Measurements from ENCODE around the gene MAP4. TPM values are rescaled to one million over a fixed set of nuclear protein-coding genes. Genes with fewer than 3 reads are reported as not detected.
"Not testable (repeated sequence)": the region's sequence is repeated elsewhere in the genome, so short reads cannot be mapped to it uniquely, and the experiment has no call there.

Gene MAP4, protein sequence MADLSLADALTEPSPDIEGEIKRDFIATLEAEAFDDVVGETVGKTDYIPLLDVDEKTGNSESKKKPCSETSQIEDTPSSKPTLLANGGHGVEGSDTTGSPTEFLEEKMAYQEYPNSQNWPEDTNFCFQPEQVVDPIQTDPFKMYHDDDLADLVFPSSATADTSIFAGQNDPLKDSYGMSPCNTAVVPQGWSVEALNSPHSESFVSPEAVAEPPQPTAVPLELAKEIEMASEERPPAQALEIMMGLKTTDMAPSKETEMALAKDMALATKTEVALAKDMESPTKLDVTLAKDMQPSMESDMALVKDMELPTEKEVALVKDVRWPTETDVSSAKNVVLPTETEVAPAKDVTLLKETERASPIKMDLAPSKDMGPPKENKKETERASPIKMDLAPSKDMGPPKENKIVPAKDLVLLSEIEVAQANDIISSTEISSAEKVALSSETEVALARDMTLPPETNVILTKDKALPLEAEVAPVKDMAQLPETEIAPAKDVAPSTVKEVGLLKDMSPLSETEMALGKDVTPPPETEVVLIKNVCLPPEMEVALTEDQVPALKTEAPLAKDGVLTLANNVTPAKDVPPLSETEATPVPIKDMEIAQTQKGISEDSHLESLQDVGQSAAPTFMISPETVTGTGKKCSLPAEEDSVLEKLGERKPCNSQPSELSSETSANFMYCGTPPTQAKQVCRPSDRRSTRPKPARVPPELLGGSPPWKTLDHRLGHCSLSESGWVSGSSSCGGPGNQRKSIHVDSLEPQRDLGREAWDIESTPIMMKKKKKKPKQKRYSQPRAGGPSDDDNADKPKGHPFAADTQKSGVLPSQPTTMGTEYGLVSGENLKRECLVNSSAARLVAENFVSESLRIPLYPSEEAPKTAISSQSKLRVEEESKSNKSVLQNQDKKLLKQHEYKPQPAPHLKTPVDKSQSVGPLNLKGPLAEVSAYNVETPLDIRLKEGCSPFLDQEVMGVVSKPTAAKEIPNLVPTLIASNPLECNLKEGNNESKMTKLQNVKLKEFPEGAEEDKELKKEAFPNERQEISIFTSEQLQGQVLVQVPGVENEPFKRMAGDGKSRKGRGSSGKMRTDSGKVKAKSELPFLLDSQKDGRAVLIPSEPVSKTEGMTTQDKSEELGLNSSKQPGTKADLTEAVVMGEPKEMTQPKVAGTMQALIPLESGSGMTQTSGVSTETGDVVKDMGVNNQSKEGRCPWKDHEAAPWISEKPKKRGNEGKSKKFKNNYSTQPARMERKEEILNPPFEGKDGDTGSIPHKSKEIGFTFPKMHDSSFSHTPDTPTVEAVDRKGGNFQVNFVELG (N-terminal part only)
- total RNA-seq: 306 TPM

- no peak for DNase-seq
Measured at GRCh38 chr3:48016301-48016973, at the start of gene MAP4. Gene MAP4 (minus strand): TSS chr3:48016416. CDS start chr3:47998860, 17,556 bp downstream.

DNA sequence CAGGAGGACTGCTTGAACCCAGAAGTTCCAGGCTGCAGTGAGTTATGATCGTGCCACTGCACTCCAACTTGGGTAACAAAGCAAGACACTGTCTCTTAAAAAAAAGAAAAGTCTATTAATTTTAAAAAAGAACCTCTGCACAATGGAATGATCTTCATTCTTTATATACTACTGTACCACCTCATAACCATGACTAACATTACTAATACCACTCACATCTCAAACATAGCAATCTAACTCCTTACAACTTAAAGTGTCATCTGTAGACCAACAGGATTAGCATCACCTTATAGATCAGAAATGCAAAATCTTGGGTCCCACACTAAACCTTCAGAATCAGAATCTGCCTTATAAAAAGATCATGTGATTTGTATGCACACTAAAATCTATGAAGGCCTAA lies 48.8 kb upstream of the MAP4 start:
- DNase-seq: no peak

GRCh38 chr3:48064292-48064829 lies 48.1 kb upstream of the MAP4 start:
- no peak for DNase-seq

GRCh38 chr3:48061586-48061985 lies 45.4 kb upstream of the MAP4 start:
- not testable (repeated sequence) for DNase-seq

DNA sequence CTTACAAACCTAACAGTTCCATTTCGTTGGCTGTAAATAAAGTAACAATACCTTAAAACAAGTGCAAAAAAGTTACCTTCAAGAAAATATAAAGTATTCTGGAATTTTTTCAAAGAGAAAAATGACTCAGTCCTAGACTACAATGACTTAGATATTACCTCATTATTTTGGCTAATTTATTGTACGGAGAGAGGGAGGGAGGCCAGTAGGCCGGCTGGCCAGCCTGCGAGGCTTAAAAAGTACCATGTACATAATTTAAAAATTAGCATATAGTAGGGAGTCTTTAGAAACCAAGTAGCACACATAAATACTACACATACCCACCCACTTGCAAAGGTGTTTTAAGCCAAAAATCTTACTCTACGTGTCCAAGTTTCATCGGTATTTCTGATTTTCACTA lies 41.9 kb upstream of the MAP4 start:
- no peak for DNase-seq

- DNase-seq: no peak
Measured at GRCh38 chr3:48057521-48057920, 41.3 kb upstream of the MAP4 start.

DNA sequence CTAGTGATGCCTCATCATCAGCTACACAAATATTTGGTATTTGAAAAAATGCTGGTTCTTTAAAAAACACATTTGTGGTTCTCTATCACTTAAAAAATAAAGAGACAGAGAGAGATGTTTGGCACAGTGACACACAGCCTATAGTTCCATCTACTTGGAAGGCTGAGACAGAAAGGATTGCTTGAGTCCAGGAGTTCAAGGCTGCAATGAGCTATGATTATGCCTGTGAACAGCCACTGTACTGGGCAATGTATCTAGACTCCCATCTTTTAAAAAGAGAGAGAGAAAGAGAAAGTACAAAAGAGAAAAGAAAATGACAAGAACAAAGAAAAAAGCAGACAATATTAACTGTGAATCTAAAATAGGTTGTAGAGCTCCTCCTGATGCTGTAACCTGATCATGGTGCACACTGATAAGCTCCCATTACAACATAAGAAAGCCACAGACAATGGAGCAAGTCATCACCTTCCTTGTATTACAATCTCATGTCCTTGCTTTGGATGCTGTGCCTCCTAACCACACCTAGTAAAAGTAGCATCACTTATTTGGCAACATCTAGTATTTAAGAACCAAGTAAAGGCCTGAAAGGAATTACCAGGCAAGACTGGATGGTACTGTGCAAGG lies 31.7 kb upstream of the MAP4 start:
- DNase-seq: no peak

DNA sequence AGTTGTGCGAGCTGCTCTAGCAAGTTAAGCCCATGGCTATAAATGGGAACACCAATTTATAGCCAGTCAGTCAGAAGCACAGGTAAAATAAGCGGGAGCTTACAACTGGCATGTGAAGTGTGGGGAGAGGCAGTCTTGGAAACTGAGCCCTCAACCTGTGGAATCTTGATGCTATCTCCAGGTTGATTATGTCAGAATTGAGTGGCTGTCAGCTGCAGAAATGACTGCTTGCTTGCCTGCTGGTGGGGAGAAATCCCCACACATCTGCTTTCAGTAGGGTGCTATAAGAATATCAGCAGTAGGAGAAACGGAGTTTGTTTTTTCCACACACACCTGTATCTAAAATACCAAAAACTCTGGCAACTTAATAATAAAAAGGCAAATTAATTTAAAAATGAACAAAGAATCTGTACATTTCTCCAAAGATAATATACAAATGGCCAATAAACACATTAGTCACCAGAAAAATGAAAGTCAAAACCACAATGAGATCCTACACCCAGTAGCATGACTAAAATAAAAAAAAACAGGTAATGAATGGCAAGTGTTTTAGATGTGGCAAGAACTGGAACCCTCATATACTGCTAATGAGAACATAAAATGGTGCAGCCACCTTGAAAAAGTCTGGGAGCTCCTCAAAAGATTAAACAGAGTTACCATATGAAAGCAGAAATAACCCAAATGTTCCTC lies 26.0 kb upstream of the MAP4 start:
- no peak for DNase-seq

GRCh38 chr3:48039487-48040190 lies 23.4 kb upstream of the MAP4 start:
- no peak for DNase-seq

DNA sequence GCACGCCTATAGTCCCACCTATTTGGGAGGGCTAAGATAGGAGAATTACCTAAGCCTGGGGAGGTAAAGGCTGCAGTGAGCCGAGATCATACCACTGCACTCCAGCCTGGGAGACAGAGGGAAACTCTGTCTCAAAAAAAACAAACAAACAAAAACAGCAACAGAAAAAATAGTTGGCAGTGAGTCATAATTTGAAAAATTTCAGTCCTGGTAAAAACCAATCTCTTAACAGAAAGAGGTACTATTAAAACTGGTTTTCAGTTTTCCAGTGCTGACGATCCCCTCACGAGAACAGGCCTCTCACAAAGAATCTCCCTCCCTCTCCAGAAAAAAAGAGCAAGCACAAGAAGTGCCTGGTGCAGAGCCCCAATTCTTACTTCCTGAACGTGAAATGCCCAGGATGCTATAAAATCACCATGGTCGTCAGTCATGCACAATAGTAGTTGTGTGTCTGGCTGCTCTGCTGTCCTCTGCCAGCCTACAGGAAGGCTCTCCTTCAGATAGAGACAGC lies 22.8 kb upstream of the MAP4 start:
- DNase-seq: no peak

GRCh38 chr3:48034000-48034516 lies 17.8 kb upstream of the MAP4 start:
- DNase-seq: no peak

DNA sequence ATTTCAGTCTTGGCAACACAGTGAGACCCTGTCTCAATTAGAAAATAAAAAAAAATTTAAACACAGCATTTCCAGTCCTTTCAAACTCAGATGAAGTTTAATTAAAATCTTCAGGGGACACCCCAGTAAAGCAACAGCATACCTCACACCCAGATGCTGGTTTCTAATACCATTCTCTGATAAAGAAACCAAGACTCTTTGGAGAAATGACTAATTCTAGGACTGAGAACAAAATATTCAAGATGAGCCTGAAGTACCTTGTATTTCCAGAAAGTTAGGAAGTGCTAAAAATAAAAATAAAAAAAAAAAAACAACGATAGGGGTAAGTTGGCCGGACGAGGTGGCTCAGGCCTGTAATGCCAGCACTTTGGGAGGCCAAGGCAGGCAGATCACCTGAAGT lies 14.0 kb upstream of the MAP4 start:
- DNase-seq: no peak

DNA sequence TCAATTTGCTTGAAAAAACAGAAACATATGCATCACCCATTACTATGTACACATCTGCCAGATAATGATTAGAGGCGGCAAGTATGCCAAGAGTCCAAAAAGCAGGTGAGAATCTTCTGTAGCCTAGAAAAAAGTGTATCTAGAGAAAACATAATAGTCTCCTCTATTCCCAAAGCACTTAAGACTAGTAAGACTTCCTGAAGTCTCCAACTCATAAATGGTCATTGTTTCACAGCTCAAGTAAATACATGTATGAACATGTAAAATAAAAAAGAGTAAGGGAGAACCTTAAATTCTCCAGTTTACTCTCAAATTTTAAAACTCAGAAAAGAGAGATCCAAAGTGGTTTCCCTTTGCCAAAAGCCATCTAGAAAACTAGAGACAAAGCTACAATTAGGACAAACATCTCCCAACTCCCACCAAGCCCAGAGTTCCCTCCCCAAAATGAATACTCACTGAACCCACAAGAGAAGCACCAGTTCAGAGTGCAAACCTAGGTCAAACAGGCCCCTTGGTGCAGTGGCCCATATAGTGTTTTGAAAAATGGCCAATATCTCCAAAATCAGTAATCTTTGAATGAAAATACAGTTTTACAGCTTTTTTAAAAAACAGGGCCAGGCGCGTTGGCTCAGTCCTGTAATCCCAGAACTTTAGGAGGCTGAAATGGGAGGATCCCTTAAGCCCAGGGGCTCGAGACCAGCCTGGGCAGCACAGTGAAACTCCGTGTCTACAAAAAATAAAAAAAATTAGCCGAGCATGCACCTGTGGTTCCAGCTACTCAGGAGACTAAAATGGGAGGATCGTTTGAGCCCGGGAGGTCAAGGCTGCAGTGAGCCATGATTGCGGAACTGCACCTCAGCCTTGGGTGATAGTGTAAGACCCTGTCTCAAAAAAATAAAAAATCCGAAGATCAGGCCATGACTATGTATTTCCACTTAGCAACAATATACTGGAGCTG lies 11.0 kb upstream of the MAP4 start:
- no peak for DNase-seq

DNA sequence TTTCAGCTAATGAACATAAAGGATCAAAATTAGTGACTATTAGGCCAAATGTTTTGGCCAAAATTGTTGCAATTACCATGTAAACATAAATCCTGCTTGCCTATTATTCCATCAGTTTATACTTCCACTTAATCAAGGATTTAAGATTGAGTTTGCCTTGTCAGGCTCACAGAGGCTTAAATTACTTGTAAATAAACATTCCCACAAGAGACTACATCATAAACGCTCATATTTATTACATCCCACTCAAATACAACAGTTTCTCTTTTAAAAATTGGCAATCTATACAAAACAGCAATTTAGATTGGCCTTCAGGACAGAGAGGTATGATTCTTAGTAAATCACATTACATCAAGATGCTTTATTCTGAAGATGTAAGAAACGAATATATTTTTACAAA lies 9.9 kb upstream of the MAP4 start:
- no peak for DNase-seq

GRCh38 chr3:48024401-48024800 lies 8.2 kb upstream of the MAP4 start:
- no peak for DNase-seq

DNA sequence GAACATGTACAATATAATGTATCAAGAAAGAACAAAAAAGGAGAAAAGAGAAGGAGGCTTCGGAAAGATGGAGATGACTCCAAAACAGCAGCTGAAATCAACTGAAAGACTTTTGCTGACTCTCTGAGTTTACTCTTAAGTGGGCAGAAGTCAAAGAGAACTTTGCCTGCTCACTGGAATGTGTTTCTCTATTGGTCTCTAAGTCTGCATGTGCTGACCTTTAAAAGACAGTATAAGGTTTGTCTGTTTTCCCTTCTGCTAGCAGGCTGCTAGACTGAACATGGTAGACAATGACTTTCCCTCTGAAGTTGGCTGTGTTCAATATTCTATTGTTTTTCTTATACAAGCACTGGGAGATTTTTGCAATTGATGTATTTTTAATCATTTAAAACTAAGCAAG lies 7.2 kb upstream of the MAP4 start:
- no peak for DNase-seq

DNA sequence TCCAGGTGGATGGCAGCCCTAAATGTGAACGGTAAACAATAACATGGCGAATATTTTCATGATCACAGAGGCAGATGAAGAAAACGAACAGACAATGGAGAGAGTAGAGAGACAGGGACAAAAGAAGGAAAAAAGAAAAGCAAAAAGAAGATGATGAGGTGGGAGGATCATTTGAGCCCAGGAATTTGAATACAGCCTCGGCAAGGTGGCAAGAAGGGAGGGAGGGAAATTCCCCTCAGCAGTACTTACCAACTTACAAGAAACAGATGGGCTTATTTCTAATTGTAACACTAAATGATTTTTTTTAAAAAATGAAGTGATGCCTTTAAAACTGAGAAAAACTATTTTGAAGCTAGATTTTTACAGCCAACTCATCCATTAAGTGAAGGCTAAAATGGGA lies 6.0 kb upstream of the MAP4 start:
- DNase-seq: no peak

DNA sequence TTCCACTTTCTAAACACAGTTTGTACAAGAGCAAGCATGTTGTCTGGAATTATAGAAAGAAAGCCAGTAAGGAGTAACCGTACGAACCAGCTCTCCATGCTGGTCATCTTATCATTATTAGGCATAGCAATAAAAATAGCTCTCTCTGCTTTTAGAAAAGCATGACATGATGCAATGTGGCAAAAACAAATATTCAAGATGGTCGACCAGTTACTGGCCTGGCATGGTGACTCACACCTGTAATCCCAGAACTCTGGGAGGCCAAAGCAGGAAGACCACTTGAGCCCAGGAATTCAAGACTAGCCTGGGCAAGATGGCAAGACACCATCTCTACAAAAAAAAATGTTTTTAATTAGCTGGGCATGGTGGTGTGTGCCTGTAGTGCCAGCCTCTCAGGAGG lies 2.6 kb upstream of the MAP4 start:
- DNase-seq: no peak
